Suprapubic skin (tissue), 4 donors: ENCODE data around the gene MBP. TPM values are rescaled to one million over a fixed set of nuclear protein-coding genes. Genes with fewer than 3 reads are reported as not detected.
"Not testable (repeated sequence)": the region's sequence is repeated elsewhere in the genome, so short reads cannot be mapped to it uniquely, and the experiment has no call there.

Experiments used
- DNase-seq, 2 donors: peaks; one replicate each; pipeline ENCODE4 v3.0.0-alpha.2; 2019; ENCODE audit warnings: low spot score in 2 of 2
- H3K27ac ChIP-seq: fragments of 200-600 bp; sonication (generic); one replicate; pipeline ENCODE4 v1.5.1; 2019
- H3K27me3 ChIP-seq: fragments of 200-600 bp; sonication (generic); one replicate; pipeline ENCODE4 v1.5.1; 2019
- H3K36me3 ChIP-seq: fragments of 200-600 bp; sonication (generic); one replicate; pipeline ENCODE4 v1.5.1; 2019
- H3K4me1 ChIP-seq: fragments of 200-600 bp; sonication (generic); one replicate; pipeline ENCODE4 v1.5.1; 2019
- H3K4me3 ChIP-seq: fragments of 200-600 bp; sonication (generic); one replicate; pipeline ENCODE4 v1.5.1; 2019; ENCODE audit warnings: mild to moderate bottlenecking
- H3K9me3 ChIP-seq: fragments of 200-600 bp; sonication (generic); one replicate; pipeline ENCODE4 v1.5.1; 2019
- CTCF ChIP-seq, 2 donors: fragments of 200-600 bp in 1 of 2; fragments of 450-650 bp in 1 of 2; sonication (generic) in 1 of 2; IDR thresholded peaks; one replicate each; pipeline ENCODE4 v1.5.1; 2016 to 2019; ENCODE audit warnings: antibody characterized with exemption in 2 of 2, mild to moderate bottlenecking in 1 of 2, moderate library complexity in 1 of 2
- EP300 ChIP-seq: sonication (generic); formaldehyde crosslinking; IDR thresholded peaks from one replicate; pipeline ENCODE4 v1.6.1; 2017; ENCODE audit warnings: antibody characterized with exemption
- POLR2A ChIP-seq, 2 donors: fragments of 450-650 bp; IDR thresholded peaks; one replicate each; pipeline ENCODE4 v1.6.1; 2017; ENCODE audit warnings: antibody characterized with exemption in 2 of 2, mild to moderate bottlenecking in 2 of 2, moderate library complexity in 2 of 2
- POLR2AphosphoS5 ChIP-seq, 3 donors: sonication (generic); formaldehyde crosslinking; IDR thresholded peaks; one replicate each; pipeline ENCODE4 v1.6.1; 2017; ENCODE audit warnings: antibody characterized with exemption in 3 of 3
- WGBS: methylation state at CpG from one replicate; pipeline ENCODE4 v1.1.5; 2018; 5-methylcytosine and 5-hydroxymethylcytosine counted together
- total RNA-seq, 4 donors: library from RNA; depleted of rRNA; stranded (reverse); fragments of >200 nt; gene quantifications; one replicate each; pipeline ENCODE4 v1.1.0, GENCODE V29; 2016

MBP gene
- total RNA-seq, 4 donors from 2014 or later, result 37.0 to 100 (median 69.3) TPM

- peaks cover 13% of the 10 kb centered on the region for H3K36me3 ChIP-seq
- no peak overlapping the region for H3K27ac ChIP-seq
- WGBS, result 46% methylated on average over 13 of the region's 13 CpGs
- no peak for DNase-seq
- TF ChIP-seq POLR2AphosphoS5 (IDR thresholded peaks at IDR 0.05), result no peak
- TF ChIP-seq POLR2A (IDR thresholded peaks at IDR 0.05), result no peak
- TF ChIP-seq EP300, result no peak
- no peak for TF ChIP-seq CTCF (IDR thresholded peaks at IDR 0.05)
- no peaks in the 10 kb centered on the region for H3K9me3 ChIP-seq
- H3K4me1 ChIP-seq, result peaks cover 15% of the 10 kb centered on the region
- H3K27me3 ChIP-seq, result no peaks in the 10 kb centered on the region
- no peak overlapping the region for H3K4me3 ChIP-seq
Measured at GRCh38 chr18:76972846-76973519, 159.6 kb downstream of the MBP start.

- peaks cover 9% of the 10 kb centered on the region for H3K4me1 ChIP-seq
- no peak for DNase-seq
Measured at GRCh38 chr18:76972241-76972640, 160.3 kb downstream of the MBP start.

DNA sequence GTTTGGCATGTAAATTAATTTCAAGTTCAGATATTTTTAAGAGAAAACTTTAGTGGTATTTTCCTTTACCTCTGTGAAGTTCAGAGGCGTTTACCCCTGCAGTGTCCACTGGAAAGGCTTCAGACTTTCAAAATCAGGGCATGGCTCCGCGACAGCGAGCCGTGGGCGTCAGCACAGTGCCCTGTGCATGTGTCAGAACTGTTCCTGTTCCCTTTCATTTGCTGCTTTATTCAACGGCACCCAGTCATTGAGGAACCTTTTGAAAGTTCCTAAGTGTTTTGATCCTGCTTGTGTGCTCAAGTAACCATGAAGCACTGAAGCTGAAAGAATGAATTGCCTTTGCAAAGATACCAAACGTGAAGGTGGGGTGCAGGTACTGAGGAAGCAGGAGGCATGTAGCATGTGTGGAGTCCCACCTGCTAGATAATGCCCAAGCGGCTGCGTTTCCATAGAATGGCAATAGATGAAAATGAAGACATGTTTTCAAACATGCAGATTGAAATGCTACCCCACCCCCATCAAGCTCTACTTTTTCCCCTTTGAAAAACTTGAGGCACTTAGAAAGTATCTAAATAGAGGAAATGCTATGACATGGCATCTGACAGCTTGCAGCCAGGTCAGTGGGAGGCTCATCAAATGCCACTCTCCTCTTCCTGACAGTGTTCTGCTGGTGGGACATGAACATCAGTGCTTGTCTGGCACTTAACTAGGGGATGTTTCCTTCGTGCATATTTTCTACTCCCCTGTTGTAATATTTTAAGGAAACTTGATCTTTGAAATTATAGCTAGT lies 161.6 kb downstream of the MBP start:
- DNase-seq, result no peak
- TF ChIP-seq POLR2AphosphoS5 (IDR thresholded peaks at IDR 0.05), result no peak
- no peak for TF ChIP-seq EP300
- no peak for TF ChIP-seq POLR2A (IDR thresholded peaks at IDR 0.05)
- no peak for TF ChIP-seq CTCF (IDR thresholded peaks at IDR 0.05)
- Histone ChIP-seq H3K9me3 (no peaks in the 10 kb centered on the region), H3K27me3 (no peaks in the 10 kb centered on the region), H3K36me3 (peaks cover 15% of the 10 kb centered on the region), H3K4me3 (no peak overlapping the region), H3K27ac (no peak overlapping the region), H3K4me1 (peaks cover 8% of the 10 kb centered on the region)
- WGBS, result 90% methylated on average over 11 of the region's 11 CpGs

More at GRCh38 chr18:76972241-76972640, 160.3 kb downstream of the MBP start:
- peaks cover 14% of the 10 kb centered on the region for H3K36me3 ChIP-seq
- H3K27me3 ChIP-seq, result no peaks in the 10 kb centered on the region
- no peaks in the 10 kb centered on the region for H3K9me3 ChIP-seq
- no peak overlapping the region for H3K4me3 ChIP-seq
- no peak for TF ChIP-seq CTCF (IDR thresholded peaks at IDR 0.05)
- no peak for TF ChIP-seq POLR2AphosphoS5 (IDR thresholded peaks at IDR 0.05)
- TF ChIP-seq POLR2A (IDR thresholded peaks at IDR 0.05), result no peak
- no peak for TF ChIP-seq EP300
- no peak overlapping the region for H3K27ac ChIP-seq
- 71% methylated on average over 6 of the region's 6 CpGs for WGBS

DNA sequence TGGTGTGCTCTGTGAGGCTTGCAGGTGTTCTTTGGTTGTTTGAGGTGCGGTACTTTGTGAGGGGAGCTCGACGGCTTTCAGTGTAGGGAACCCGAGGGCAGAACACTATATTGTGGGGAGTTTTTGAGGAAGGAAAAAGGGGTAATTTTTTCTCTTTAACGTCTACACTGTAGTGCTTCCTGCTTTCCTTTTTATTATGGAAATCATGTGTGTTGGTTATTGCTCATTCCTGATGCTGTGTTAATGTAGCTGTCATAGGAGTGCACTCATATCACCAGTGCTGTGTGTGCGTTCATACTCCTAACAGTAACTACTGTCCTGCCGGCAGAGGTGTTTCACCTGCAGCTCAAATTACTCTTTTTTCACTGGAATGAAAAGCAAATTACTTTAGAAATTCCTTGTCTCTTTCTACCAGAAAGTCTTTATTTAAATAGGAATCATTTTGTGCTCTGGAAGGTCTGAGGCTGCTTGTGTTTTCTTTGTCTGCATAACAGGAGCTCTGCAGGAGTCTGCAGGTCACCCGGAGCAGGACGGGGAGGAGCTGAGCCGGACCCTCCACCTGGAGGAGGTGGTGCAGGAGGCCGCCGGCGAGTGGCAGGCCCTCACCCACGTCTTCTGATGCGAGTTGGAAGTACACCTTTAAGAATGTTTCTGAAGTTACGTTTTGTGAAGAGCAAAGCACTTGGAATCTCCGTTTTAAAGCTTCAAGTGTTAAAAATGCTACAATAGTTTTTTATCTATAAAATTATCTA lies 164.7 kb downstream of the MBP start:
- Histone ChIP-seq H3K27ac (no peak overlapping the region), H3K36me3 (peaks cover 18% of the 10 kb centered on the region), H3K4me1 (peaks cover 3% of the 10 kb centered on the region), H3K9me3 (no peaks in the 10 kb centered on the region), H3K4me3 (no peak overlapping the region), H3K27me3 (no peaks in the 10 kb centered on the region)
- DNase-seq, result no peak
- 66% methylated on average over 17 of the region's 17 CpGs for WGBS
- no peak for TF ChIP-seq EP300
- no peak for TF ChIP-seq POLR2AphosphoS5 (IDR thresholded peaks at IDR 0.05)
- TF ChIP-seq CTCF (IDR thresholded peaks at IDR 0.05), result no peak
- no peak for TF ChIP-seq POLR2A (IDR thresholded peaks at IDR 0.05)

- H3K4me1 ChIP-seq, DNase-seq, H3K4me3 ChIP-seq, H3K27ac ChIP-seq, H3K27me3 ChIP-seq, H3K9me3 ChIP-seq: not testable (repeated sequence)
- peaks cover 18% of the 10 kb centered on the region for H3K36me3 ChIP-seq
Measured at GRCh38 chr18:76967299-76967698, 165.3 kb downstream of the MBP start.

GRCh38 chr18:76965555-76966151 lies 166.9 kb downstream of the MBP start:
- peaks cover 33% of the 10 kb centered on the region for H3K36me3 ChIP-seq
- not testable (repeated sequence) for DNase-seq, H3K4me3 ChIP-seq, H3K27me3 ChIP-seq, H3K27ac ChIP-seq, H3K9me3 ChIP-seq, H3K4me1 ChIP-seq
- 98% methylated on average over 10 of the region's 11 CpGs for WGBS
